ENCODE results near the gene SNED1. TPM values are rescaled to one million over a fixed set of nuclear protein-coding genes. Genes with fewer than 3 reads are reported as not detected.

SNED1 gene
- total RNA-seq, 1 experiment from 2014 or later: 0.76 TPM

GRCh38 chr2:241063093-241063551 lies 64.7 kb downstream of the SNED1 start:
- Mint-ChIP-seq H3K9me3 (ENCODE audit: low read depth, unreplicated experiment) (no peaks in the 10 kb centered on the region), H3K4me3 (ENCODE audit: low read depth, unreplicated experiment) (peak overlapping the region; percentile 68), H3K4me1 (ENCODE audit: low read depth, unreplicated experiment) (no peaks in the 10 kb centered on the region), H3K36me3 (ENCODE audit: insufficient read depth, unreplicated experiment) (peaks cover 11% of the 10 kb centered on the region), H3K27ac (ENCODE audit: unreplicated experiment) (no peak overlapping the region), H3K27me3 (ENCODE audit: unreplicated experiment) (peaks cover 13% of the 10 kb centered on the region)
- no TSS peak for BruUV-seq (replicated peaks)
- TF ChIP-seq CTCF (IDR thresholded peaks at IDR 0.05; ENCODE audit: unreplicated experiment): no peak
- CTCF ChIA-PET: no interaction called here
- intact Hi-C loops (cut with micrococcal nuclease; ENCODE audit: unreplicated experiment): loop anchor here (1.0 kb wide), 1 partner anchor 212 kb away; no protein-coding TSS in a partner anchor
- no peak for DNase-seq

DNA sequence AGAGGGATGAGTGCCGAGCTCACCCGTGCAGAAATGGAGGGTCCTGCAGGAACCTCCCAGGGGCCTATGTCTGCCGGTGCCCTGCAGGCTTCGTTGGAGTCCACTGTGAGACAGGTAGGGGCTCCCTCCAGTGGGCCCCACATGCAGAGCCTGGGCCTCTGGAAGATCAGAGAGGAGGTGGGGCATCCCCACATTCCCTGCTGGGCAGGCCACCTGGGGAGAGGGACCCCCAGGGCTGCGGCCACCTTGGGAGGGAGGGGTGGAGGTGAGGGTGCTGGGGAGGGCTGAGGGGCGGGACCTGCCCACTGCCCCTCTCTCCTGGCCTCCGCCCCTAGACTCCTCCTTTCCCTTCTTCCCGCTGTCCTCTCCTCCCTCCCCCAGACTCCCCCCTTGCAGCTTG lies 65.2 kb downstream of the SNED1 start:
- Mint-ChIP-seq H3K27ac (ENCODE audit: unreplicated experiment) (no peak overlapping the region), H3K36me3 (ENCODE audit: insufficient read depth, unreplicated experiment) (peaks cover 11% of the 10 kb centered on the region), H3K9me3 (ENCODE audit: low read depth, unreplicated experiment) (no peaks in the 10 kb centered on the region), H3K27me3 (ENCODE audit: unreplicated experiment) (peaks cover 13% of the 10 kb centered on the region), H3K4me1 (ENCODE audit: low read depth, unreplicated experiment) (no peaks in the 10 kb centered on the region), H3K4me3 (ENCODE audit: low read depth, unreplicated experiment) (peak overlapping the region; percentile 68)
- CTCF ChIA-PET: interaction anchor here (1.0 kb wide), 1 partner anchor 149 kb away, joined by 4 read pairs; no protein-coding TSS in a partner anchor
- peak; percentile 23 for DNase-seq
- TF ChIP-seq CTCF (IDR thresholded peaks at IDR 0.05; ENCODE audit: unreplicated experiment): no peak
- intact Hi-C loops (cut with micrococcal nuclease; ENCODE audit: unreplicated experiment): loop anchor here (1.0 kb wide), 1 partner anchor 212 kb away; no protein-coding TSS in a partner anchor
- no TSS peak for BruUV-seq (replicated peaks)

DNA sequence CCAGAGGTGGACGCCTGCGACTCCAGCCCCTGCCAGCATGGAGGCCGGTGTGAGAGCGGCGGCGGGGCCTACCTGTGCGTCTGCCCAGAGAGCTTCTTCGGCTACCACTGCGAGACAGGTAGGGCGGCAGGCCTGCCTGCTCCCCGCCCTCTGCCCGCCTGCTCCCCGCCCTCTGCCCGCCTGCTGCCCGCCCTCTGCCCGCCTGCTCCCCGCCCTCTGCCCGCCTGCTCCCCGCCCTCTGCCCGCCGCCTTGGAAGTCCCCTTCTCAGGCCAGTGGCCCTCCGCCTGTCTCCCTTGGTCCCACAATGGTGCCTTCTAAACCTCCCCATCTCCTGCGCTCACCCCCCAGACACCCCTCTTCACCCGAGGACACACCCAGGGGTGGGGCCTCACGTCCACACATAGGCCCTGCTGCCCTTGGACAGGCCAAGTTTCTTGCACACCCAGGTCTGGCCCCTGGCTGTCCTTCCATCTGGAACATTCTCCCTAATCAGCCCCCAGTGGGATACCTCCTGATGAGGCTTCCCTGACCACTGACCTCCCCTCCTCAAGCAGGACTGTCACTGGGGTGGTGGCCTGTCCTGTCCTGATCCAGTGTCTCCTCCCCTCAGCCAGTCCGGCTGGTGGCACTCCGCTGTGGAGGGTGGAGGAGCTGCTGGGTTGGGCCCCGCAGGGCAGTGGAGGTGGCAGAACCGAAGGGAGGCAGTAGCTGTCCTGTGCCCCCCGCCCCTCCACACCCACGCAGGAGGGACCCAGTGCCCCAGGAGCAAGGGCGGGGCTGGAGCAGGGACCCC lies 65.8 kb downstream of the SNED1 start:
- H3K27me3 Mint-ChIP-seq (ENCODE audit: unreplicated experiment): peaks cover 13% of the 10 kb centered on the region
- no peak overlapping the region for H3K27ac Mint-ChIP-seq (ENCODE audit: unreplicated experiment)
- H3K4me1 Mint-ChIP-seq (ENCODE audit: low read depth, unreplicated experiment): no peaks in the 10 kb centered on the region
- no peaks in the 10 kb centered on the region for H3K9me3 Mint-ChIP-seq (ENCODE audit: low read depth, unreplicated experiment)
- CTCF ChIA-PET: interaction anchor here (0.6 to 1.0 kb wide), 3 partner anchors 15 to 150 kb away, joined by 3 to 4 read pairs (median 3); no protein-coding TSS in a partner anchor
- BruUV-seq (replicated peaks): no TSS peak
- intact Hi-C loops (cut with micrococcal nuclease; ENCODE audit: unreplicated experiment): no loop called here
- TF ChIP-seq CTCF (IDR thresholded peaks at IDR 0.05; ENCODE audit: unreplicated experiment): no peak
- H3K4me3 Mint-ChIP-seq (ENCODE audit: low read depth, unreplicated experiment): peak overlapping the region; percentile 68
- DNase-seq: peak; percentile 79
- H3K36me3 Mint-ChIP-seq (ENCODE audit: insufficient read depth, unreplicated experiment): peaks cover 16% of the 10 kb centered on the region

DNA sequence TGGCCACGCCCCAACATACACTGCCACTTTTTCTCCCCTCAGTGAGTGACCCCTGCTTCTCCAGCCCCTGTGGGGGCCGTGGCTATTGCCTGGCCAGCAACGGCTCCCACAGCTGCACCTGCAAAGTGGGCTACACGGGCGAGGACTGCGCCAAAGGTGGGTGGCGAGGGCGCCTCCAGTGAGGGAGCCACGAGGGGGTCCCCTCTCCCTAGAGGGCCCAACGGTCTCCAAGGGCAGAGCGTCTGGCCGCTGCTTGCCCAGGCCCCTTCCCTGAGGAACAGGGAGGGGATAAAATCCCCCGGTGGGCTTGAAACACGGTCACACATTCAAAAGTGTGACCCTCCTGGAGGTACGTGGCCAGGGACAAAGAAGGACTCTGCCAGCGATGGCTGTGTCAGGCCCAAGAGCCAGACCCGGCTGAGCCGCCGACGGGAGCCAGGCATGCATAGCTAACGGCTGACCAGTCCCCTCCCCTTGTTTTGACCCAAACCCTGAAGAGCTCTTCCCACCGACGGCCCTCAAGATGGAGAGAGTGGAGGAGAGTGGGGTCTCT lies 66.5 kb downstream of the SNED1 start:
- no peak for TF ChIP-seq CTCF (IDR thresholded peaks at IDR 0.05; ENCODE audit: unreplicated experiment)
- no peak for DNase-seq
- Mint-ChIP-seq H3K27ac (ENCODE audit: unreplicated experiment) (no peak overlapping the region), H3K4me1 (ENCODE audit: low read depth, unreplicated experiment) (no peaks in the 10 kb centered on the region), H3K27me3 (ENCODE audit: unreplicated experiment) (peaks cover 13% of the 10 kb centered on the region), H3K4me3 (ENCODE audit: low read depth, unreplicated experiment) (peak overlapping the region; percentile 68), H3K9me3 (ENCODE audit: low read depth, unreplicated experiment) (no peaks in the 10 kb centered on the region), H3K36me3 (ENCODE audit: insufficient read depth, unreplicated experiment) (peaks cover 16% of the 10 kb centered on the region)
- intact Hi-C loops (cut with micrococcal nuclease; ENCODE audit: unreplicated experiment): no loop called here
- no TSS peak for BruUV-seq (replicated peaks)
- CTCF ChIA-PET: no interaction called here

Measured in Calu3 (cell line).